Measurements from ENCODE around the gene KIAA0232. TPM values are rescaled to one million over a fixed set of nuclear protein-coding genes. Genes with fewer than 3 reads are reported as not detected.

Gene KIAA0232
- total RNA-seq, 4 donors from 2014 or later: 34.6 to 54.0 (median 47.8) TPM

GRCh38 chr4:6854098-6854744 is 71.7 kb downstream of the KIAA0232 start:
- no peak for DNase-seq (ENCODE audit: extremely low spot score)
- intact Hi-C loops (cut with DNase I): no loop called here
- H3K27me3 ChIP-seq: no peaks in the 10 kb centered on the region
- H3K4me3 ChIP-seq: no peak overlapping the region
- peaks cover 0 to 9% (median 0%) of the 10 kb centered on the region in 4 donors for H3K9me3 ChIP-seq
- peaks cover 4 to 42% (median 38%) of the 10 kb centered on the region in 4 donors for H3K4me1 ChIP-seq
- 90% methylated on average over 7 of the region's 7 CpGs for WGBS
- H3K27ac ChIP-seq (replicated peaks in 1 of 4): no peak overlapping the region
- H3K36me3 ChIP-seq: peaks cover 0 to 33% (median 8%) of the 10 kb centered on the region in 4 donors
- TF ChIP-seq POLR2A (IDR thresholded peaks at IDR 0.05; ENCODE audit: low read depth) (no peak), POLR2AphosphoS5 (IDR thresholded peaks at IDR 0.05) (no peak), EP300 (IDR thresholded peaks at IDR 0.05) (no peak), CTCF (IDR thresholded peaks at IDR 0.05) (no peak)

- peak; percentile 5 to 12 for TF ChIP-seq POLR2AphosphoS5 (IDR thresholded peaks at IDR 0.05)
- no peak for TF ChIP-seq POLR2A (IDR thresholded peaks at IDR 0.05; ENCODE audit: low read depth)
- DNase-seq (ENCODE audit: extremely low spot score): no peak
- WGBS: 48% methylated on average over 11 of the region's 11 CpGs
- Histone ChIP-seq H3K36me3 (peaks cover 0 to 34% (median 17%) of the 10 kb centered on the region in 4 donors), H3K27ac (replicated peaks in 1 of 4) (peak overlapping the region; percentile 56 to 68 (median 63)), H3K4me3 (no peak overlapping the region), H3K4me1 (peaks cover 4 to 40% (median 36%) of the 10 kb centered on the region in 4 donors), H3K27me3 (no peaks in the 10 kb centered on the region), H3K9me3 (peaks cover 0 to 9% (median 0%) of the 10 kb centered on the region in 4 donors)
- intact Hi-C loops (cut with DNase I): no loop called here
Measured at GRCh38 chr4:6855692-6856297, 73.3 kb downstream of the KIAA0232 start.

- WGBS: 86% methylated on average over 2 of the region's 2 CpGs
- Histone ChIP-seq H3K4me3 (no peak overlapping the region), H3K27me3 (no peaks in the 10 kb centered on the region), H3K9me3 (peaks cover 0 to 9% (median 0%) of the 10 kb centered on the region in 4 donors), H3K4me1 (peaks cover 4 to 40% (median 36%) of the 10 kb centered on the region in 4 donors), H3K36me3 (peaks cover 4 to 36% (median 20%) of the 10 kb centered on the region in 4 donors), H3K27ac (replicated peaks in 1 of 4) (peak overlapping the region; percentile 51 to 68 (median 63))
- TF ChIP-seq CTCF (IDR thresholded peaks at IDR 0.05): no peak
- TF ChIP-seq POLR2A (IDR thresholded peaks at IDR 0.05; ENCODE audit: low read depth): no peak
- no peak for TF ChIP-seq POLR2AphosphoS5 (IDR thresholded peaks at IDR 0.05)
- no peak for TF ChIP-seq EP300 (IDR thresholded peaks at IDR 0.05)
- intact Hi-C loops (cut with DNase I): no loop called here
- no peak for DNase-seq (ENCODE audit: extremely low spot score)
Measured at GRCh38 chr4:6856391-6856790, 73.9 kb downstream of the KIAA0232 start.

- no peaks in the 10 kb centered on the region for H3K27me3 ChIP-seq
- 81% methylated on average over 6 of the region's 6 CpGs for WGBS
- no peak for TF ChIP-seq CTCF (IDR thresholded peaks at IDR 0.05)
- no peak for TF ChIP-seq POLR2AphosphoS5 (IDR thresholded peaks at IDR 0.05)
- no peak for TF ChIP-seq POLR2A (IDR thresholded peaks at IDR 0.05; ENCODE audit: low read depth)
- no peak overlapping the region for H3K4me3 ChIP-seq
- peak overlapping the region in 3 of 4 donors; percentile 58 to 68 (median 68) for H3K27ac ChIP-seq (replicated peaks in 1 of 4)
- no peak for DNase-seq (ENCODE audit: extremely low spot score)
- H3K4me1 ChIP-seq: peaks cover 4 to 40% (median 36%) of the 10 kb centered on the region in 4 donors
- H3K9me3 ChIP-seq: peaks cover 0 to 7% (median 0%) of the 10 kb centered on the region in 4 donors
- H3K36me3 ChIP-seq: peaks cover 12 to 42% (median 29%) of the 10 kb centered on the region in 4 donors
- intact Hi-C loops (cut with DNase I): no loop called here
Measured at GRCh38 chr4:6857009-6857882, 74.7 kb downstream of the KIAA0232 start.

Data from esophagus muscularis mucosa (tissue), 4 donors.